Upper lobe of right lung (tissue), 1 donor: Measurements from ENCODE around the gene HOXC10. TPM values are rescaled to one million over a fixed set of nuclear protein-coding genes. Genes with fewer than 3 reads are reported as not detected.
A peak's percentile ranks its signal among the peaks of the same experiment; 100 is the strongest.

Experiments
- ATAC-seq: fragments of 200-7000 bp; cut with Tn5 transposase; one replicate; pipeline ENCODE4 v1.9.1; 2020; ENCODE audit warnings: mild to moderate bottlenecking, moderate library complexity
- DNase-seq: peaks from one replicate; pipeline ENCODE4 v3.0.0-alpha.2; 2020
- H3K27ac ChIP-seq: fragments of 200-600 bp; one replicate; pipeline ENCODE4 v1.8.0; 2022
- H3K27me3 ChIP-seq: fragments of 200-600 bp; one replicate; pipeline ENCODE4 v1.8.0; 2022; ENCODE audit warnings: mild to moderate bottlenecking
- H3K36me3 ChIP-seq: fragments of 200-600 bp; one replicate; pipeline ENCODE4 v1.8.0; 2022
- H3K4me1 ChIP-seq: fragments of 200-600 bp; one replicate; pipeline ENCODE4 v1.8.0; 2022
- H3K4me3 ChIP-seq: fragments of 200-600 bp; one replicate; pipeline ENCODE4 v1.8.0; 2022; ENCODE audit warnings: mild to moderate bottlenecking
- H3K9me3 ChIP-seq: fragments of 200-600 bp; one replicate; pipeline ENCODE4 v1.8.0; 2022
- CTCF ChIP-seq: fragments of 200-600 bp; IDR thresholded peaks from one replicate; pipeline ENCODE4 v1.8.0; 2022; ENCODE audit warnings: antibody characterized with exemption
- intact Hi-C: fragments of 100-400 bp; cut with DNase I; formaldehyde crosslinking; loops from one replicate; pipeline ENCODE4 v1.11.0; 2022
- total RNA-seq: library from RNA; stranded (reverse); fragmentation: NEBNext Ultra II Directional; extraction: Animal tissue kit (Norgen Biotek cat#: 25700); gene quantifications from one replicate; pipeline ENCODE4 v1.2.1, GENCODE V29; 2021
- donor health status: DM: no; HTN: yes; CAD: no; lungs with severe emphysema.

Gene HOXC10
- total RNA-seq, 1 donor from 2014 or later, result not detected

- Histone ChIP-seq H3K9me3 (no peaks in the 10 kb centered on the region), H3K27me3 (peaks cover 100% of the 10 kb centered on the region), H3K4me3 (no peak overlapping the region), H3K36me3 (no peaks in the 10 kb centered on the region), H3K4me1 (peaks cover 17% of the 10 kb centered on the region), H3K27ac (no peak overlapping the region)
- no peak for DNase-seq
- no peak for ATAC-seq
- intact Hi-C loops, result no loop called here
- no peak for TF ChIP-seq CTCF
These were observed 11.5 kb upstream of the HOXC10 start for GRCh38 chr12:53973236-53974042.

- no peak for TF ChIP-seq CTCF
- intact Hi-C loops, result no loop called here
- peak; percentile 24 for ATAC-seq
- Histone ChIP-seq H3K36me3 (no peaks in the 10 kb centered on the region), H3K9me3 (no peaks in the 10 kb centered on the region), H3K4me3 (peak within 1 kb of the TSS; percentile 23), H3K27ac (no peak within 1 kb of the TSS), H3K27me3 (peaks cover 100% of the 10 kb centered on the region), H3K4me1 (peaks cover 17% of the 10 kb centered on the region)
- DNase-seq, result no peak
These were observed 10.6 kb upstream of the HOXC10 start, which contains the start of gene HOTAIR for GRCh38 chr12:53974084-53975063. HOTAIR (minus strand) TSS chr12:53974954.

- Histone ChIP-seq H3K4me3 (no peak overlapping the region), H3K4me1 (peaks cover 17% of the 10 kb centered on the region), H3K36me3 (no peaks in the 10 kb centered on the region), H3K27ac (no peak overlapping the region), H3K27me3 (peaks cover 99% of the 10 kb centered on the region), H3K9me3 (no peaks in the 10 kb centered on the region)
- intact Hi-C loops, result no loop called here
- ATAC-seq, result no peak
- TF ChIP-seq CTCF, result no peak
- no peak for DNase-seq
These were observed 9.9 kb upstream of the HOXC10 start for GRCh38 chr12:53975064-53975471.

- H3K4me3 ChIP-seq, result no peak overlapping the region
- H3K4me1 ChIP-seq, result peaks cover 17% of the 10 kb centered on the region
- TF ChIP-seq CTCF, result no peak
- no peak overlapping the region for H3K27ac ChIP-seq
- ATAC-seq (no peak), DNase-seq (no peak)
- intact Hi-C loops, result no loop called here
- H3K27me3 ChIP-seq, result peaks cover 99% of the 10 kb centered on the region
- no peaks in the 10 kb centered on the region for H3K9me3 ChIP-seq
- no peaks in the 10 kb centered on the region for H3K36me3 ChIP-seq
These were observed 9.3 kb upstream of the HOXC10 start for GRCh38 chr12:53975479-53976152.

GRCh38 chr12:53976172-53976822 lies 8.6 kb upstream of the HOXC10 start:
- no peak for TF ChIP-seq CTCF
- DNase-seq, result no peak
- intact Hi-C loops, result no loop called here
- Histone ChIP-seq H3K4me3 (no peak overlapping the region), H3K27ac (no peak overlapping the region), H3K27me3 (peaks cover 99% of the 10 kb centered on the region), H3K36me3 (no peaks in the 10 kb centered on the region), H3K4me1 (peaks cover 17% of the 10 kb centered on the region), H3K9me3 (no peaks in the 10 kb centered on the region)
- no peak for ATAC-seq
